AG10803 (cell line): ENCODE data around the gene GPR4.

Source experiments
- DNase-seq: peaks from one replicate; pipeline ENCODE4 v3.0.0; 2010; ENCODE audit warnings: low read depth
- H3K4me3 ChIP-seq: 2 replicates; pipeline ENCODE4 v1.5.1; 2011; ENCODE audit warnings: mild to moderate bottlenecking, low read length, control low read depth
- CTCF ChIP-seq: conservative IDR thresholded peaks from 2 replicates; pipeline ENCODE4 v1.5.1; 2011; ENCODE audit warnings: mild to moderate bottlenecking, low read length, control low read depth, inconsistent platforms

The GPR4 gene

DNA sequence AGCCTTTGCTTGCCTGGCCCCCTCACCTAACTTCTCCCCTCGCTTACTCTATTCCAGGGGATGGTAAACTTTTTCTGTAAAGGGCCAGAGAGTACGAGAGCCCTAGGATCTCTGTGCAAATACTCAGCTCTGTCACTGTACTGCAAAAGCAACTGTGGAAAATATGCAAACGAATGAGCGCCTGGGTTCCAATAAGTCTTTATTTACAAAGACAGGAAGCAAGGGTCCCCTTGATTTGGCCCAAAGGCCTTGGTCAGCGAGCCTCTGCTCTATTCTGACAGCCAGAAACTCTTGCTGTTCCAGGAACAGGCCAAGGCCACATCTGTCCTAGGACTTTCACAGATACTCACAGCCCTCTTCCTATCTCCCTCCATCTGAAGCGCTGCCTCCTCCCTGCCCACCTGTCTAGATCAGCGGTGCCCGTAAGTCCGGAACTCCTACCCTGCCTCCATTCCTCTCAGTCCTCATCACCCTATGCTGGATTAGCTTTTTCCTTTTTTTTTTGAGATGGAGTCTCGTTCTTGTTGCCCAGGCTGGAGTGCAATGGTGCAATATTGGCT lies 54.7 kb downstream of the GPR4 start:
- DNase-seq, result no peak
- no peak for TF ChIP-seq CTCF
- H3K4me3 ChIP-seq, result no peak overlapping the region

DNA sequence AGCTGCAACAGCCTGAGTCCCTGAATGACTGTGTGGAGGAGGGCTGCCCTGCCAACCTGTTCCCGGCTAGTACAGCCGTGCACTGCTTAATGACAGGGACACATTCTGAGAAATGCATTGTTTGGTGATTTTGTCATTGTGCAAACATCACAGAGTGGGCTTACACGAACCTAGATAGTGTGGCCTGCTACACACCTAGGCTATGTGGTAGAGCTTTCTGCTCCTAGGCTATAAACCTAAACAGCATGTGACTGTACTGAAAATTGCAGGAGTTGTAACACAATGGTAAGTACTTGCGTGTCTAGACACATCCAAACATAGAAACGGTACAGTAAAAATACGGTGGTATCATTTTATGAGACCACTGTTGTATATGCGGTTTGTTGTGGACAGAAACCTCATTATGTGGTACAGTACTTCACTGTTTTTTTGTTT lies 59.8 kb downstream of the GPR4 start:
- DNase-seq, result no peak
- no peak for TF ChIP-seq CTCF
- H3K4me3 ChIP-seq, result no peak overlapping the region
